ENCODE results near the gene UMODL1.
"Not testable (repeated sequence)": the region's sequence is repeated elsewhere in the genome, so short reads cannot be mapped to it uniquely, and the experiment has no call there.

Gene UMODL1

DNA sequence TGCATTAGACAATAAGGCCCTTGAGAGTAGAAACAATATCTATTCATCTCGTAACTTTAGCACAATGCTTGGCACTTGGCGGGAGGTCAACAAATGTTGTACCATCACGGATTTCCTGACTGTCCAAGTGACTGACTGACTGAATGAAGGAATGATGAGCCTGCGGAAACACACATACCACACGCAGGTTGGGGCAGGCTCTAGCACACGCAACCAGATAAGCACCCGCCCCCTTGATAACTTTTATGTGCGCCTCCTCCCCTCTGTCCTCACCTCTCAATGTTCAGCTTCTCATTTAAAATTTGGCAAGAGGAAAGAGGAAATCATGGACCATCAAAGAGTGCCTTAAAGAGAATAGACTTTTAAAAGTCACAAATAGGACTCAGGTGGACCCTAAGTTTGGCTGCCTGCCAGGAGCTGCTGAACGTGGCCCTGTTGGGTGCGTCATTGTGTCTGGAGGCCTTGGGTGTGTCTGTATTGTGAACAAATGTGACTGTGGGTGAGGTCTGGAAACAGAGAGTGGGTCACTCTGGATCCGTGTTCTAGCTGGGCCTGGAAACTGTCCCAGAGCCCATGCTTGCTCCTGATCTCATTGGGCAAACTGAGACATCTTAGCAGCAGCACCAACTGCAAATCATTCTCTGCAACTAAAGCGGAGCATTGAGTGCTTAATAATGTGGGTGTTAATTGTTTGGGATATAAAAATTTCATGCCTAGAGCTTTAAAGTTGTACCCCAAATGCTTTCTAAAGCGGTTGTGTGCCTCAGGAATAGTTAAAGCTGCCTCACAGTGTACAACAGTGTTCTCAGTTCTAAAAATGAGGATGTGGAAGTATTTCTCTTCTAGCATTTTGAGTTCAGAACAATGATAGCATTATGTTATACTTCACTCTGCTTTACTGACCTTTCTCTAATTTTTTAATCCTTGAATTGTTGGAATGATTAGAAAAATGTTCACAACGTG, 100.3 kb downstream of the UMODL1 start:
- DNase-seq = no peak

DNA sequence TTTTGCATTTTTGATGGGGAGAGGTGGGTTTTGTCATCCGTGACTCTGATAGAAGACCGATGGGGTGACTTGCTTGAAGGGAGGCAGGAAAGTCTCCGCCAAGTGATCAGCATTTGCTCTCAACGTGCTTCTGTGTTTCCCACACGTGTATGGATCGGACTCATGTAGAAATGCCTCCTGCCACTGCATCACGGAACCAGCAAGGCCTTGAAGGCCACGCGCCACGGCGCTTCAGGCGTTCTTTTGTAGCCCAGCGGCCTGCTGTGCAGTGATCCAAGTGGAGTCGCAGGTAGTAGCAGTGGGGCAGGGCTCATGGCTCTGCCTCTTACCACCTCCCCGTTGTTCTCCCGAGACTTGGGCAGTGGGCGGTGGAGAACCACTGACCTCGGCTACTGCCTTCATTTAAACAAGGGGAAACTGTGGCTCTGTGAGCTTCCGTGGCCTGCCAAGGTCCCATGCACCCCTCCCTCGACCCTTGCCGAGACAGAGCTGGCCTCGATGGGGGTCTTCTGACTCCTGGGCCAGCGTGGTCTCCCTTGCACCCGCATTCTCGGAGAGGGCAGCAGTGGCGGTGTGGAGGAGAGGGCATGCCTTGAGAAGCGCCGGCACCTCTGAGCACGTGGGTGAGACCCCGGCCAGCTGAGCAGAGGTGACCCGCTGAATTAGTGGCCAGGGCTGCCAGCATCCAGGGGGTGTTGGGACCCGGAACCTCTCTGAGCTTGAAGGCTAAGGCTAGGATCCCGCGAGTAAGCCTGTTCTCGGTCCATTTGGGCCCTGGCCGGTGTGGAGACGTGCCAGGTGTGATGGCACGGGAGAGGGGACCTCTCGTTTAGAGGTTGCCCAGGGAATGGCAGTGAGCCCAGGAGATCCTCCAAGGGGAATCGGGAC, 101.7 kb downstream of the UMODL1 start:
- DNase-seq = no peak

DNA sequence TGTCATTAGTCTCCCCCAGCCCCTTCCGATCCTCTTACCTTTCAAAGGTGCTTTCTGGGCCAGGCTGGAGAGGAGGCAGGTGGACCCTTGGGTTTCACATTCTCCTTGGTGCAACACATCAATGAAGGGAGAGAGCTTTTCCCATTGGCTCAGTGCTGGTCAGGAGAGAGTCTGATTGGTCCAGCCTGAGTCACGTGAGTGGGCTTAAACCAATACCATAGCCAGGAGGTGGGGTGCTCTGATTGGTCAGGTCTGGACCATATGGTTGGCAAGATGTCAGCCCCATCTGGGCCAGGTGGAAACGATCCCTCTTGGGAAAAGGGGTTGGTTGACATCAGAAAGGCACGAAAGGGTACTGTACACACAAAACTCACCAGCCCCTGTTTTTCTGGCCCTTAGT, 103.1 kb downstream of the UMODL1 start:
- peak; percentile 36 for DNase-seq

GRCh38 chr21:42175110-42175710, 104.1 kb downstream of the UMODL1 start:
- DNase-seq = no peak

- no peak for DNase-seq
Measured at GRCh38 chr21:42176859-42177258, 105.7 kb downstream of the UMODL1 start.

GRCh38 chr21:42179316-42179715, 108.2 kb downstream of the UMODL1 start:
- DNase-seq = no peak

- not testable (repeated sequence) for DNase-seq
Measured at GRCh38 chr21:42180001-42180400, 108.9 kb downstream of the UMODL1 start.

DNA sequence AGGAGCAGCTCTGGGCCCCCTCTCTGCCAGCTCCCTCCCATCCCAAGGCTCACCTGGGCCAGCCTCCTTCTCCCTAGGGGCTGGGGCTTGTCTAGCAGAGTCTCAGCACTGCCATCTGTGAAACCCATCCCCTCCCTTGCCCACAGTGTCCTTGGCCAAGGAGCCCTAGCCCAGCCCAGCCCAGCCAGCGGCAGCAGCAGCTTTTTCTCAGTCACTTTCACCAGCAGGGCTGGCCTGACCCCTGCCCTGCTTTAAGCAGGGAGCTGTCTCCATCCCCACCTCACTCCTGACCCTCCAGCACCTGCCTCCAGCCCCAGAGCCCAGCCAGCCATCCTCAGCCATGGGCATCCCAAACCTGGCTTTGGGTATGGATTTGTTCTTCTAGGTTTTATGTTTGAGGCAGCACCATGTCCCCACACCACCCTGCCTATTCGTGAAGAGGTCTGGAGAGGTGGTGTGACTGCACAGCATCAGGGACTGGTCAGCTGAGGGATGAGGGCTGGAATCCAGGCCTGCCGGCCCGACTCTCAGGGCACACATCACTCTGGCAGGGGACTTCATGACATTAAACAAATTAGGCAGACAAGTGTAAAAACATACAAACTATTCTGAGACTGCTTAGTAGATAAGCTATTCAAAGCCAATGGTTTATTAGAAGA, 111.7 kb downstream of the UMODL1 start:
- no peak for DNase-seq

GRCh38 chr21:42183374-42184266, 112.5 kb downstream of the UMODL1 start:
- DNase-seq = no peak

GRCh38 chr21:42186591-42186990, 115.5 kb downstream of the UMODL1 start:
- DNase-seq = no peak

- peak; percentile 50 for DNase-seq
Measured at GRCh38 chr21:42187976-42188653, 117.0 kb downstream of the UMODL1 start.

- DNase-seq = no peak
Measured at GRCh38 chr21:42188663-42189062, 117.5 kb downstream of the UMODL1 start.

- no peak for DNase-seq
Measured at GRCh38 chr21:42189431-42189830, 118.3 kb downstream of the UMODL1 start.

- no peak for DNase-seq
Measured at GRCh38 chr21:42189860-42190485, 118.9 kb downstream of the UMODL1 start.

DNA sequence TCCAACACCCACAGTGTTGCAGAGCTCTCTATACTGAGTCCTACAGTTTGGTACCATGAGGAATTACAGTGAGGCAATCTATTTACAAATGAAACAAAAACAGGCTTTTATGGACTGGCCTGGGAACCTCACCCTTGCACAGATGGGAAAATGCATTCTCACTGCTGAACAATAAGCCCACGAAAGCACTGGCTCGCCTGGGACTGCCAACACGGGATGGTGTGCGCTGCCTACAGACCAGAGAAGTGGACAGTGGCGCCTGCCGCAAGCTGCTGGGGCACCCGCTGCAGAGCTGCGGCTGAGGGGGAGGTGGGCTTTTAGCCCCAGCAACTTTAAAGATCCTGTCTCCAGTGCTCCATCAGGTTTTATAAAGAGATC, 119.4 kb downstream of the UMODL1 start:
- no peak for DNase-seq

GRCh38 chr21:42191064-42191463, 119.9 kb downstream of the UMODL1 start:
- no peak for DNase-seq

GRCh38 chr21:42191696-42192595, 120.8 kb downstream of the UMODL1 start:
- DNase-seq = peak; percentile 23

Measured in OCI-M1 (cell line).